GDM1 (cell line): Measurements from ENCODE around the gene ZNF433.
"Not testable (repeated sequence)": the region's sequence is repeated elsewhere in the genome, so short reads cannot be mapped to it uniquely, and the experiment has no call there.

Source experiments
- DNase-seq: peaks from one replicate; lab custom pipeline; 2025; lab: John Stamatoyannopoulos, UW

The ZNF433 gene

GRCh38 chr19:12035220-12036172 lies at the start of gene ZNF433:
Gene ZNF433 (minus strand): TSS chr19:12035679. CDS start chr19:12035539, 140 bp downstream.
- peak; percentile 72 for DNase-seq

DNA sequence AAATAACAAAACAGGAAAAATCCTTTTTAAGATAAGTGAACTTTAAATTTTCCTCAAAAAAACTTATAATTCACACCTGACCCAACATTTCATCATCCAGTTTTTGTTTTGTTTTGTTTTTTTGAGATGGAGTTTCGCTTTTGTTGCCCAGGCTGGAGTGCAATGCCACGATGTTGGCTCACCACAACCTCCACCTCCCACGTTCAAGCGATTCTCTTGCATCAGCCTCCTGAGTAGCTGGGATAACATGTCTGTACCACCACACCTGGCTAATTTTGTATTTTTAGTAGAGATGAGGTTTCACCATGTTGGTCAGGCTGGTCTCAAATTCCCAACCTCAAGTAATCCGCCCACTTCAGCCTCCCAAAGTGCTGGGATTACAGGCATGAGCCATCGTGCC lies 47.9 kb upstream of the ZNF433 start:
- DNase-seq = not testable (repeated sequence)

DNA sequence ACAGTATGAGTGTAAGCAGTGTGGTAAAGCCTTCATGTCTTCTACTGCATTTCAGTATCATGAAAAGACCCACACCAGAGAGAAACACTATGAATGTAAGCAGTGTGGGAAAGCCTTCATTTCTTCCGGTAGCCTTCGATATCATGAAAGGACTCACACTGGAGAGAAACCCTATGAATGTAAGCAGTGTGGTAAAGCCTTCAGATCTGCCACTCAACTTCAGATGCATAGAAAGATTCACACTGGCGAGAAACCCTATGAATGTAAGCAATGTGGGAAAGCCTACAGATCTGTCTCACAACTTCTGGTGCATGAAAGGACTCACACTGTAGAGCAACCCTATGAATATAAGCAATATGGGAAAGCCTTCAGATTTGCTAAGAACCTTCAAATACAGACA lies 41.9 kb upstream of the ZNF433 start:
- DNase-seq = no peak

GRCh38 chr19:12076331-12076730 lies 40.9 kb upstream of the ZNF433 start:
- DNase-seq = not testable (repeated sequence)

GRCh38 chr19:12075538-12076139 lies 40.2 kb upstream of the ZNF433 start:
- DNase-seq = no peak

- DNase-seq = peak; percentile 77
Observed at GRCh38 chr19:12064590-12065538, 29.4 kb upstream of the ZNF433 start, which contains the start of gene ZNF844. Gene ZNF844 (plus strand): TSS chr19:12064731. CDS start chr19:12064874, 143 bp downstream.

DNA sequence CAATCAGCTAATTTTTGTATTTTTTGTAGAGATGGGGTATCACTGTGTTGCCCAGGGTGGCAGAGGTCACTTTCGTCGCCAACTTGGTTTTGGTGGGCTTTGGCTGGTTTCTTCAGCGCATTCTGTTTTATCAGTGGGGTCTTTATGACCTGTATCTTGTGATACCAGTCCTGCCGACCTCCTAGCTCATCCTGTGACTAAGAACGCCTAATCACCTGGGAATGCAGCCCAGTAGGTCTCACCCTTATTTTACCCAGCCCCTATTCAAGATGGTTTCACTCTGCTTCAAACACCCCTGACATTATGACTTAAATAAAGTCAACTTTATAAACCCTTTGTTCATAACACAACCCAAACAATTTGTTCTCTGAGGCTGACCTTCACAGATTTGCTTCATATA lies 20.3 kb upstream of the ZNF433 start:
- DNase-seq = no peak

DNA sequence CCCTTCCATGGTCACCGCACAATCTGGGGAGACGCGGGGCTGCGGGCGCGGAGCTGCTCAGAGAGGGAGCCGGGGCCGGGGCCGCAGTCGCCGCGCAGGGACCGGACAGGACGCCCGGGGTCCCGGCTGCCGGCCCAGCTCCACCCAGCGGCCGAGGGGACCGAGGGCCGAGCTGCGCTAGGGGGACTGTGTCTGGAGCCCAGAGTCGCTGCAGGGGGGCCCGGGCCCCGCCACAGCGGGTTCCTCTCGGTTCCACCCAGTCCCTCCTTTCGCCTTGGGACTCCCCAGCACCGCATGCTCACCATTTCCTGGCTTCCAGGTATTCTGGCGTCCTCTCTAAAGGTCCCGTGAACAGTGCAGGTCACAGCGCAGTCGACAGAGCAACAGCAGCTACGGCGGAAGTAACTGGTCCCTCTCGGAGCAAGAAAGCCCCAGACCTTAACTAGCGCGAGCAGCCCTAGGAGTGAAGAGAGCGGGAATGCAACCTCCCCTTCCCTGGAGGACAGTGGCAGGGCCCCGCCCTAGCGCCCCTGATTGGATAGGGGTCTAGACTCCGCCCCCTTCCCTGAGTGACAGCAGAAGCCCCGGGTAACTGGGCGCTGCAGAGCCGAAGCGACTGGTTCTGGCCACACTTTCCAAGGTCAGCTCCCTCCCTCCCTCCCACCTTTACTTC lies 17.2 kb upstream of the ZNF433 start, which contains the start of gene ZNF878:
TSS of gene ZNF878 (minus strand) at position 465 of the 673 bp plus-strand sequence. CDS start at position 305, 160 bp downstream.
- DNase-seq = peak; percentile 82

DNA sequence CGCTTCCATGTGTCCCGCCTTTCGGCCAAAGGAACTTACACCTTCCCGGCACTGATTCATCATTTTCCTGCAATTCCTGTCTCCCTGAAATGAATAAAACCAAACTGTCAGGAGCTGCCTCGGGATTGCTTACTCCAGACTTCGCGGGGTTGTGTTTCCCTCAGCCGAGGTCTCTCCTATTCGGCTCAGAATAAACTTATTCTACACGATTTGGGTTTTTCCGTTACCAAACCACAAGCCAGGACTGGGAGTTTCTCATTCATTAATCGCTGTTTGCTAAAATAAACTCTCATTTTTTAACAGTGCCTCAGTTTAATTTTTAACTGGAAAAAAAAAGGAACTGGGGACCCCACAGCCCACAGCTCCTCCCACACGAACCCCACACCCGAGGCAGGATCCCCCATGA lies 16.6 kb upstream of the ZNF433 start:
- DNase-seq = no peak

DNA sequence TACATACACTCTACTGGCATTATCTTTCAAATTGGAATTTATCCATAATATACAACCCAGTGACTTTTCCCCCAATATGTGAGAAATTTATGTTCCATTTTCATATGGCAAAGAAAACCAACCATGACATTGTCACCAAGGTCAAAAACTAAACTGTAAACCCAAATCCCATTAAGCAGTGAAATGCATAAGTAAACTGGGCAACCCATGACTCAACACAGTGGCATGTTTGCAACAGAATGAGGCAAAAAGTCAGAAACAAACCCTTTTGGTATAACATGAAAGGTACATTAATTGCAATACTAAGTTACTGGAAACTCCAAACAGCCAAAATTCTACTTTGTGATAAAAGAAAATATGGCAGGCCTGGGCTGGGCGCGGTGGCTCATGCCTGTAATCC lies 12.4 kb upstream of the ZNF433 start:
- DNase-seq = no peak

- no peak for DNase-seq
Observed at GRCh38 chr19:12043752-12044422, 8.4 kb upstream of the ZNF433 start.

- DNase-seq = no peak
Observed at GRCh38 chr19:12042893-12043292, 7.4 kb upstream of the ZNF433 start.

DNA sequence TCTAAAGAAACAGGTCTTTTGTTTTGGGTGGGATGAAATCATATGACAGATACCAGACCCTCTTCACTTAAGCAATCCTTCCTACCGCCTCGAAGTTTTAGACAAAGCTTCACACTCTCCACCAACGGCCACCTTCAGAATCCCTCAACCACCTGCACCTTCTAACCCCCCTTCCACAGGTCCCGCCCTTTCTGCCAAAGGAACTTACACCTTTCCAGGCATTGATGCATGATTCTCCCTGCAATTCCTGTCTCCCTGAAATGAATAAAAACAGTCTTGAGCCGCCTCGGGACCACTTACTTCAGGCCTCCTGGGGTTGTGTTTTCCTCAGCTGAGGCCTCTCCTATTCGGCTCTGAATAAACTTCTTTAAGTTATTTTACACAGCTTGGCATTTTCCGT lies 859 bp downstream of the ZNF433 start:
- DNase-seq = no peak

DNA sequence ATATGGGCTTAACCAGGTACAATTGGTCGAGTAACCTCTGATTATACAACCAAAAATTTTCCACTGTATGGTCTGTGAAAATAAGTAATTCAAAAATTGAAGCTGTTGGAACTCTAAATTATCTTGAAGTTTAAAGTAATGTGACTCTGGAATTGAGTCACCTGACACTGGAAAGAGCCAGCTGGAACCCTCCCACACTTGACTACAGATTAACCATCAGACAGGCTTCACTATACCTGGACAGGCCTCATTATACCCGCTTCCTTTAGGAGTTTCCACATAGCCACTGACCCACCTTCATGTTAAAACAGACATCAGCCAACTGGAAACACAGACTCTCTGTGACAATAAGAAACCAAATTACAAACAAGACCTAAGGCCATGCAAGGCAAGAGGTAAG lies 1.3 kb downstream of the ZNF433 start:
- no peak for DNase-seq

- no peak for DNase-seq
Observed at GRCh38 chr19:12015753-12016116, 19.7 kb downstream of the ZNF433 start.

DNA sequence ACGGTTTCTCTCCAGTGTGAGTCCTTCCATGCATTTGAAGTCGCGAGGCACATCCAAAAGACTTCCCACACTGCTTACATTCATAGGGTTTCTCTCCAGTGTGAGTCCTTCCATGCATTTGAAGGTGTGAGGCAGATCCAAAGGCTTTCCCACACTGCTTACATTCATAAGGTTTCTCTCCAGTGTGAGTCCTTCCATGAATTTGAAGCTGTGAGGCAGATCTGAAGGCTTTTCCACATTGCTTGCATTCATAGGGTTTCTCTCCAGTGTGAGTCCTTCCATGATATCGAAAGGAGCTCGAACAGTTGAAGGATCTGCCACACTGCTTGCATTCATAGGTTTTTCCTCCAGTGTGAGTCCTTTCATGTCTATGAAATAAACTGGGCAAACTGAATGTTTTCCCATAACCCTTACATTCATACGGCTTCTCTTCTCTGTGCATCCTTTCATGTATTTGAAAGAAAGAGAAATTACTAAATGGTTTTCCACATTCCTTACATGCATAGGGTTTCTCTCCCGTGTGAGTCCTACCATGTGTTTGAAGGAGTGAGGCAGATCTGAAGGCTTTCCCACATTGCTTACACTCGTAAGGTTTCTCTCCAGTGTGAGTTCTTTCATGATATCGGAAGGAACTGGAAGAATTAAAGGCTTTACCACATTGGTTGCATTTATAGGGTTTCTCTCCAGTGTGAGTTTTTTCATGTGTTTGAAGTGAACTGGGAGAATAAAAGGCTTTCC lies 20.3 kb downstream of the ZNF433 start:
- no peak for DNase-seq

GRCh38 chr19:12000152-12000981 lies 35.1 kb downstream of the ZNF433 start:
- DNase-seq = no peak

DNA sequence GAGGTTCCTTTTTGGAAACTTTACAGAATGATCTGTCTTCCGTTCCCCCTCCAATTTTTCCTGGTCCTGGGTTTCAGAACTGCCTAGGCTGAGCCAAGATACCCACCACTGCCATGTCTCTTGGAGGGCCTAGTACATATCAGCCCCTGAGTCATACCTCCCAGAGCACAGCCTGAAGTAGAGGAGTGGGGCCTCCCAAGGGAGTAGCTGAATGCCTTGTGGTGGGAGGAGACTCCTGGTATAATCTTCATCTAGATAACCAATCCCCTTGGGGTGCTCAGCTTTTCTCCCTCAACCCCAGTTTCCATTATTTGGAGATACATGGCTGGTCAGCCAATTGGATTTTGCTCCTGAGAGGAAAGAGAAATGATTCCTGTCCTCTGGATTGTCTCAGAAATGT lies 40.3 kb downstream of the ZNF433 start:
- no peak for DNase-seq

GRCh38 chr19:11991921-11992320 lies 43.6 kb downstream of the ZNF433 start:
- not testable (repeated sequence) for DNase-seq
